Smooth muscle cell (in vitro differentiated cells): ENCODE measurements around the gene B4GALNT4. TPM values are rescaled to one million over a fixed set of nuclear protein-coding genes. Genes with fewer than 3 reads are reported as not detected.
A peak's percentile ranks its signal among the peaks of the same experiment; 100 is the strongest.

ENCODE experiments used
- DNase-seq: peaks from one replicate; lab custom pipeline; 2025; ENCODE audit not compliant: unreplicated experiment; lab: John Stamatoyannopoulos, UW
- H2AFZ ChIP-seq: fragments of 200-600 bp; sonication (generic); 2 replicates; pipeline ENCODE4 v1.6.0; 2016; ENCODE audit warnings: antibody characterized with exemption, low read depth, mild to moderate bottlenecking
- H3F3A ChIP-seq: fragments of 200-600 bp; sonication (generic); 2 replicates; pipeline ENCODE4 v1.6.0; 2017; ENCODE audit warnings: antibody characterized with exemption, low read depth
- H3K27ac ChIP-seq: fragments of 200-600 bp; sonication (generic); 2 replicates; pipeline ENCODE4 v1.5.1; 2016; ENCODE audit warnings: low read depth, mild to moderate bottlenecking
- H3K27me3 ChIP-seq: fragments of 200-600 bp; sonication (generic); 2 replicates; pipeline ENCODE4 v1.6.1; 2016; ENCODE audit warnings: low read depth, mild to moderate bottlenecking
- H3K36me3 ChIP-seq: fragments of 200-600 bp; sonication (generic); 2 replicates; pipeline ENCODE4 v1.5.1; 2016; ENCODE audit warnings: low read depth
- H3K4me1 ChIP-seq: fragments of 200-600 bp; sonication (generic); 2 replicates; pipeline ENCODE4 v1.5.1; 2016; ENCODE audit warnings: low read depth
- H3K4me2 ChIP-seq: fragments of 200-600 bp; sonication (generic); 2 replicates; pipeline ENCODE4 v1.6.0; 2016; ENCODE audit warnings: mild to moderate bottlenecking
- H3K4me3 ChIP-seq: fragments of 200-600 bp; sonication (generic); 2 replicates; pipeline ENCODE4 v1.5.1; 2016; ENCODE audit warnings: mild to moderate bottlenecking
- H3K79me2 ChIP-seq: fragments of 200-600 bp; sonication (generic); 2 replicates; pipeline ENCODE4 v1.6.0; 2016; ENCODE audit warnings: low read depth, mild to moderate bottlenecking
- H3K9ac ChIP-seq: fragments of 200-600 bp; sonication (generic); 2 replicates; pipeline ENCODE4 v1.6.0; 2016; ENCODE audit warnings: low read depth
- H3K9me3 ChIP-seq: fragments of 200-600 bp; sonication (generic); replicated peaks from 2 replicates; pipeline ENCODE4 v1.5.1; 2016; ENCODE audit warnings: low read depth
- H4K20me1 ChIP-seq: fragments of 200-600 bp; sonication (generic); 2 replicates; pipeline ENCODE4 v1.6.0; 2016; ENCODE audit warnings: low read depth
- CTCF ChIP-seq: fragments of 200-600 bp; sonication (generic); IDR thresholded peaks from 2 replicates; pipeline ENCODE4 v1.5.1; 2017; ENCODE audit warnings: borderline replicate concordance, mild to moderate bottlenecking, antibody characterized with exemption; ENCODE audit not compliant: insufficient read depth, poor library complexity, severe bottlenecking
- WGBS: methylation state at CpG from one replicate; pipeline ENCODE4 v1.1.7; 2016; ENCODE audit warnings: low lambda C conversion rate; 5-methylcytosine and 5-hydroxymethylcytosine counted together
- polyA plus RNA-seq: library from polyadenylated mRNA; unstranded; fragments of >200 nt; fragmentation: Nextera tagmentation; extraction: Ambion mirVana; gene quantifications from 2 replicates; pipeline ENCODE4 v1.2.1, GENCODE V29; 2016
- total RNA-seq: library from RNA; depleted of rRNA; stranded (reverse); fragments of >200 nt; gene quantifications from 2 replicates; pipeline ENCODE4 v1.2.3, GENCODE V29; 2014

The B4GALNT4 gene
- total and polyA plus RNA-seq, 2 experiments from 2014 or later: 21.9 to 45.8 TPM

- Histone ChIP-seq H3K79me2 (no peaks in the 10 kb centered on the region), H4K20me1 (peaks cover 21% of the 10 kb centered on the region), H3K9me3 (no peaks in the 10 kb centered on the region), H3K9ac (peak overlapping the region; percentile 39), H3K27me3 (no peaks in the 10 kb centered on the region), H2AFZ (no peak overlapping the region), H3K36me3 (no peaks in the 10 kb centered on the region), H3K4me1 (peaks cover 7% of the 10 kb centered on the region), H3K27ac (no peak overlapping the region), H3K4me2 (peak overlapping the region; percentile 92), H3K4me3 (peak overlapping the region; percentile 52), H3F3A (no peaks in the 10 kb centered on the region)
- 28% methylated on average over 30 of the region's 42 CpGs for WGBS
- TF ChIP-seq CTCF: no peak
- DNase-seq: no peak
These were observed 1.0 kb downstream of the B4GALNT4 start for GRCh38 chr11:370070-370941.

GRCh38 chr11:371051-371450 lies 1.8 kb downstream of the B4GALNT4 start:
- no peaks in the 10 kb centered on the region for H3K79me2 ChIP-seq
- H3K27ac ChIP-seq: no peak overlapping the region
- no peaks in the 10 kb centered on the region for H3K27me3 ChIP-seq
- TF ChIP-seq CTCF: no peak
- no peak overlapping the region for H2AFZ ChIP-seq
- no peak overlapping the region for H3K9ac ChIP-seq
- DNase-seq: no peak
- H3K4me1 ChIP-seq: peaks cover 7% of the 10 kb centered on the region
- peak overlapping the region; percentile 92 for H3K4me2 ChIP-seq
- H3K4me3 ChIP-seq: no peak overlapping the region
- WGBS: 88% methylated on average over 3 of the region's 5 CpGs
- H3K36me3 ChIP-seq: no peaks in the 10 kb centered on the region
- H3F3A ChIP-seq: no peaks in the 10 kb centered on the region
- peaks cover 21% of the 10 kb centered on the region for H4K20me1 ChIP-seq
- no peaks in the 10 kb centered on the region for H3K9me3 ChIP-seq

GRCh38 chr11:371716-372590 lies 2.7 kb downstream of the B4GALNT4 start:
- 97% methylated on average over 19 of the region's 19 CpGs for WGBS
- peaks cover 21% of the 10 kb centered on the region for H4K20me1 ChIP-seq
- TF ChIP-seq CTCF: no peak
- no peaks in the 10 kb centered on the region for H3K36me3 ChIP-seq
- no peak overlapping the region for H3K4me2 ChIP-seq
- H3K9ac ChIP-seq: no peak overlapping the region
- H3K27ac ChIP-seq: no peak overlapping the region
- H3K4me3 ChIP-seq: no peak overlapping the region
- H3K79me2 ChIP-seq: no peaks in the 10 kb centered on the region
- no peaks in the 10 kb centered on the region for H3K9me3 ChIP-seq
- DNase-seq: no peak
- no peaks in the 10 kb centered on the region for H3K27me3 ChIP-seq
- H3F3A ChIP-seq: no peaks in the 10 kb centered on the region
- H3K4me1 ChIP-seq: peaks cover 7% of the 10 kb centered on the region
- no peak overlapping the region for H2AFZ ChIP-seq
